ENCODE results near the gene C1orf35.

DNA sequence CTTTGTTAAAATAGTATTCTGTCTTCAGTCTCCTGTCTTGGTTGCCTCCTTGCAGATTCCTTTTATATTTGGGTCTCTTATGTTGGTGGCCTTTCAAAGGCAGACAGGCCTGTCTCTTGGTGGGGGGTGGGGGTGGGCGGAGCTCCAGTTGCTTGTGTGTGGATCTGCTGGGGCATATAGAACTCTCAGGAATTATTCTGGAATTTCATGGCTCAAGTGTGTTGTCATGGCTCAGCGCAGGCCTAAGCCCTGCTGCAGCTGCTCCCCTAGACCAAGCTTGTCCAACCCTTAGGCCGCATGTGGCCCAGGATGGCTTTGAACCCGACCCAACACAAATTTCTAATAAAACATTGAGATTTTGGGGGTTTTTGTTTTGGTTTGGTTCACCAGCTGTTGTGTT, 8.0 kb downstream of the C1orf35 start:
- TF ChIP-seq, protein P1, sequence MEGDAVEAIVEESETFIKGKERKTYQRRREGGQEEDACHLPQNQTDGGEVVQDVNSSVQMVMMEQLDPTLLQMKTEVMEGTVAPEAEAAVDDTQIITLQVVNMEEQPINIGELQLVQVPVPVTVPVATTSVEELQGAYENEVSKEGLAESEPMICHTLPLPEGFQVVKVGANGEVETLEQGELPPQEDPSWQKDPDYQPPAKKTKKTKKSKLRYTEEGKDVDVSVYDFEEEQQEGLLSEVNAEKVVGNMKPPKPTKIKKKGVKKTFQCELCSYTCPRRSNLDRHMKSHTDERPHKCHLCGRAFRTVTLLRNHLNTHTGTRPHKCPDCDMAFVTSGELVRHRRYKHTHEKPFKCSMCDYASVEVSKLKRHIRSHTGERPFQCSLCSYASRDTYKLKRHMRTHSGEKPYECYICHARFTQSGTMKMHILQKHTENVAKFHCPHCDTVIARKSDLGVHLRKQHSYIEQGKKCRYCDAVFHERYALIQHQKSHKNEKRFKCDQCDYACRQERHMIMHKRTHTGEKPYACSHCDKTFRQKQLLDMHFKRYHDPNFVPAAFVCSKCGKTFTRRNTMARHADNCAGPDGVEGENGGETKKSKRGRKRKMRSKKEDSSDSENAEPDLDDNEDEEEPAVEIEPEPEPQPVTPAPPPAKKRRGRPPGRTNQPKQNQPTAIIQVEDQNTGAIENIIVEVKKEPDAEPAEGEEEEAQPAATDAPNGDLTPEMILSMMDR (IDR thresholded peaks at IDR 0.05): no peak
- no peak for TF ChIP-seq POLR2A (IDR thresholded peaks at IDR 0.05)
